ENCODE data around the gene PTH2. TPM values are rescaled to one million over a fixed set of nuclear protein-coding genes. Genes with fewer than 3 reads are reported as not detected.

PTH2 gene
- total and polyA plus RNA-seq, 10 of the 15 experiments (the other 5 are each of a cell fraction or from before 2014, with no cell fraction given), result not detected

DNA sequence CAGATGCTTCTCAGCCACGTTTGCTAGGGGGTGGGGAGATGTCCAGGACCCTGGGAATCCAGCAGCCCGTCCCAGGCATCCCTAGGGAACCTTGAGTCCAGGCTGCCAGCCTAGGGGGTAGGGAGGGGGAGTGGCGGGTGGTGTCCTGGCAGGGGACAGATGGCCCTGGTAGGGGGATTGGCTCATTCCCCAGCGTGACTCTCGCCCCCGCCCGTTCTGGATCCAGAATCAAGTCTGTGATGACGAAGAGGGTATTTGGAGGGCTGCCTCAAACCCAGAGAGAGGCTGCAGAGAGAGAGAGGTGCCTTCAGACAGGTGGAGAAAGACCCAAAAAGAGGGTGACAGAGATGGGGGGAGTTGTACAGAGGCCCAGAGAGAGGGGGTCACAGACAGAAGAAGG is 14.0 kb upstream of the PTH2 start:
- FAIRE-seq (no peak), DNase-seq (ENCODE audit: low read depth, low spot score) (no peak), ATAC-seq (no peak)
- ChIA-PET POLR2A (no interaction called here), SMC1A (ENCODE audit: uncharacterized antibody, unreplicated experiment) (interaction anchor here (1.6 kb wide), 1 partner anchor 46 kb away, joined by 5 read pairs; no protein-coding TSS in a partner anchor), CTCF (interaction anchor here (2.2 kb wide), 1 partner anchor 45 kb away, joined by 8 read pairs; no protein-coding TSS in a partner anchor), RAD21 (ENCODE audit: unreplicated experiment) (no interaction called here)
- peaks cover 12 to 30% of the 10 kb centered on the region in 2 experiments for H3K27me3 ChIP-seq (replicated peaks in 1 of 2; ENCODE audit: control insufficient read depth in 2 of 2, insufficient read depth in 2 of 2, low read length in 1 of 2)
- H3K9ac ChIP-seq (ENCODE audit: control insufficient read depth, insufficient read depth, low read length), result no peak overlapping the region
- H3K4me1 ChIP-seq (ENCODE audit: control insufficient read depth, insufficient read depth, low read length), result no peaks in the 10 kb centered on the region
- no peaks in the 10 kb centered on the region for H3K9me3 ChIP-seq (replicated peaks; ENCODE audit: control insufficient read depth, insufficient read depth, low read length)
- H3K27ac ChIP-seq (ENCODE audit: control insufficient read depth, insufficient read depth), result no peak overlapping the region
- BruUV-seq (replicated peaks), result no TSS peak
- H3K4me3 ChIP-seq, result no peak overlapping the region
- H3K79me2 ChIP-seq (ENCODE audit: control insufficient read depth, insufficient read depth, low read length), result no peaks in the 10 kb centered on the region
- H4K20me1 ChIP-seq (ENCODE audit: control insufficient read depth, insufficient read depth), result no peaks in the 10 kb centered on the region
- 5% methylated on average over 7 of the region's 8 CpGs for WGBS (ENCODE audit: insufficient coverage, insufficient replicate concordance, low lambda C conversion rate, missing lambda C conversion rate)
- in situ Hi-C loops (cut with MboI) (loop anchor here (5.0 kb wide), 1 partner anchor 45 kb away; no protein-coding TSS in a partner anchor), intact Hi-C loops (cut with micrococcal nuclease; ENCODE audit: unreplicated experiment) (no loop called here)
- H3K4me2 ChIP-seq (ENCODE audit: control insufficient read depth, insufficient read depth), result no peak overlapping the region
- TF ChIP-seq LARP7 (IDR thresholded peaks at IDR 0.05) (no peak), USF2 (IDR thresholded peaks at IDR 0.05; ENCODE audit: borderline replicate concordance, low read depth, low read length) (no peak), SIN3A (IDR thresholded peaks at IDR 0.05; ENCODE audit: low read depth, low read length) (no peak), IKZF1 (conservative IDR thresholded peaks at IDR 0.05) (no peak), NR2C2 (IDR thresholded peaks at IDR 0.05; ENCODE audit: borderline replicate concordance, control insufficient read depth, insufficient read length, low read depth) (no peak)
- no peak overlapping the region for H2AFZ ChIP-seq (ENCODE audit: control insufficient read depth, low read depth, low read length)
- no peaks in the 10 kb centered on the region for H3K36me3 ChIP-seq (ENCODE audit: control insufficient read depth in 2 of 2, insufficient read depth in 2 of 2, low read length in 1 of 2)

DNA sequence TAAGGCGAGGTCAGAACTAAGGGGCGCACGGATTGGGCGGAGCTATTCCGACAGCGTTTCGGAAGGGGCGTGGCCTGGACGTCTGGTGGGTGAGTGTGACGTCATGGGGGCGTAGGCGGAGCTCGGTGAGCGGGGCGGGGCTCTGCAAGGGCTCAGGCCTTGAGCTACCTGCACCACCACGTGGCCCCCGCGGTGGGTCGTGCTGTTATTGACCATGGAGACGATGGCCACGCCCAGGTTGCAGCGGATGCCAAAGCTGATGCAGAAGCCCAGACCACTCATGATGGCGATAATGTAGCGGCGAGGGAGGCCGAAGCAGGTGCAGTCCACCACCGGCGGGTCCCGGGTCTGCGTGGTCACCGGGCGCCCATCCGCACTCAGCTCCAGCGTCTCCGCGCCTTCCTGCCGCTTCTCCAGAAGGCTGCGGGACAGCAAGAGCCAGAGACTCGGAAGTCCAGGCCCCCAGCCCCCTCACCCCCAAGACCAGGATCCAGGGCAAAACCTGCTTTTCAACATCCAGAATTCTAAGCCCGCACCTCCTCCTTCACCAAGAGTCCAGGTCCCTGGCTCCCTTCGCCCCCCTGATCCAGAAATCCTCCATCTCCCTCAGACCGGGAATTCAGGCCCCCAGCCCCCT is 13.3 kb upstream of the PTH2 start:
- intact Hi-C loops (cut with micrococcal nuclease; ENCODE audit: unreplicated experiment) (no loop called here), in situ Hi-C loops (cut with MboI) (loop anchor here (5.0 kb wide), 1 partner anchor 44 kb away; no protein-coding TSS in a partner anchor)
- H3K4me2 ChIP-seq (ENCODE audit: control insufficient read depth, insufficient read depth), result no peak overlapping the region
- no peaks in the 10 kb centered on the region for H3K36me3 ChIP-seq (ENCODE audit: control insufficient read depth in 2 of 2, insufficient read depth in 2 of 2, low read length in 1 of 2)
- H3K4me3 ChIP-seq, result no peak overlapping the region
- ATAC-seq (peak; percentile 73), DNase-seq (ENCODE audit: low read depth, low spot score) (no peak), FAIRE-seq (no peak)
- H4K20me1 ChIP-seq (ENCODE audit: control insufficient read depth, insufficient read depth), result no peaks in the 10 kb centered on the region
- POLR2A ChIA-PET, result interaction anchor here (0.6 kb wide), 1 partner anchor 33 kb away, joined by 3 read pairs; no protein-coding TSS in a partner anchor
- RAD21 ChIA-PET (ENCODE audit: unreplicated experiment), result interaction anchor here (1.1 kb wide), 1 partner anchor 45 kb away, joined by 4 read pairs; no protein-coding TSS in a partner anchor
- no peaks in the 10 kb centered on the region for H3K79me2 ChIP-seq (ENCODE audit: control insufficient read depth, insufficient read depth, low read length)
- SMC1A ChIA-PET (ENCODE audit: uncharacterized antibody, unreplicated experiment), result interaction anchor here (1.6 kb wide), 1 partner anchor 45 kb away, joined by 5 read pairs; no protein-coding TSS in a partner anchor
- H3K27ac ChIP-seq (ENCODE audit: control insufficient read depth, insufficient read depth), result no peak overlapping the region
- H3K9ac ChIP-seq (ENCODE audit: control insufficient read depth, insufficient read depth, low read length), result no peak overlapping the region
- WGBS (ENCODE audit: insufficient coverage, insufficient replicate concordance, low lambda C conversion rate, missing lambda C conversion rate), result 32% methylated on average over 42 of the region's 42 CpGs
- CTCF ChIA-PET, result interaction anchor here (1.0 to 2.2 kb wide), 6 partner anchors 10 to 228 kb away, joined by 3 to 8 read pairs (median 4); partner anchors contain the start of genes FLT3LG and GFY
- no peaks in the 10 kb centered on the region for H3K9me3 ChIP-seq (replicated peaks; ENCODE audit: control insufficient read depth, insufficient read depth, low read length)
- H3K27me3 ChIP-seq (replicated peaks in 1 of 2; ENCODE audit: control insufficient read depth in 2 of 2, insufficient read depth in 2 of 2, low read length in 1 of 2), result peaks cover 11 to 24% of the 10 kb centered on the region in 2 experiments
- no peaks in the 10 kb centered on the region for H3K4me1 ChIP-seq (ENCODE audit: control insufficient read depth, insufficient read depth, low read length)
- no TSS peak for BruUV-seq (replicated peaks)
- H2AFZ ChIP-seq (ENCODE audit: control insufficient read depth, low read depth, low read length), result no peak overlapping the region
- TF ChIP-seq RBBP5 (conservative IDR thresholded peaks at IDR 0.05), result no peak
- no peak for TF ChIP-seq CUX1 (IDR thresholded peaks at IDR 0.05; ENCODE audit: insufficient replicate concordance, low read depth, low read length)

Data from GM12878 (cell line).